T-helper 2 cell treated with Interferon-gamma antibody and Interleukin-4, amounts not matched to agents 5 μg/mL and 100 μg/mL, for 36 hours (primary cell): ENCODE data around the gene ZNF221.
A peak's percentile ranks its signal among the peaks of the same experiment; 100 is the strongest.

ENCODE experiments used
- DNase-seq: peaks from one replicate; pipeline ENCODE4 v3.0.0; 2021; ENCODE audit warnings: low spot score
- H3K27ac Mint-ChIP-seq: one replicate; pipeline ENCODE4 v1.8.0; 2021; ENCODE audit warnings: mild to moderate bottlenecking, mixed read lengths
- H3K27me3 Mint-ChIP-seq: one replicate; pipeline ENCODE4 v1.8.0; 2021; ENCODE audit warnings: low read depth, mixed read lengths
- H3K36me3 Mint-ChIP-seq: one replicate; pipeline ENCODE4 v1.8.0; 2021; ENCODE audit warnings: low read depth, mixed read lengths
- H3K4me1 Mint-ChIP-seq: one replicate; pipeline ENCODE4 v1.8.0; 2021; ENCODE audit warnings: low read depth, mixed read lengths
- H3K4me3 Mint-ChIP-seq: one replicate; pipeline ENCODE4 v1.8.0; 2022; ENCODE audit warnings: mild to moderate bottlenecking, moderate library complexity, mixed read lengths
- H3K9me3 Mint-ChIP-seq: one replicate; pipeline ENCODE4 v1.8.0; 2021; ENCODE audit warnings: mixed read lengths

Gene ZNF221

GRCh38 chr19:43997631-43998290 is 46.7 kb downstream of the ZNF221 start:
- DNase-seq: no peak
- peaks cover 47% of the 10 kb centered on the region for H3K9me3 Mint-ChIP-seq
- H3K36me3 Mint-ChIP-seq: peaks cover 48% of the 10 kb centered on the region
- H3K27me3 Mint-ChIP-seq: no peaks in the 10 kb centered on the region
- H3K4me1 Mint-ChIP-seq: peaks cover 9% of the 10 kb centered on the region
- no peak overlapping the region for H3K4me3 Mint-ChIP-seq
- no peak overlapping the region for H3K27ac Mint-ChIP-seq

- Mint-ChIP-seq H3K4me3 (peak overlapping the region; percentile 99), H3K27me3 (no peaks in the 10 kb centered on the region), H3K4me1 (peaks cover 13% of the 10 kb centered on the region), H3K27ac (peak overlapping the region; percentile 96), H3K9me3 (peaks cover 50% of the 10 kb centered on the region), H3K36me3 (peaks cover 33% of the 10 kb centered on the region)
- no peak for DNase-seq
These were observed 51.2 kb downstream of the ZNF221 start for GRCh38 chr19:44002212-44002565.

- Mint-ChIP-seq H3K27ac (peak within 1 kb of the TSS; percentile 96), H3K36me3 (peaks cover 33% of the 10 kb centered on the region), H3K27me3 (no peaks in the 10 kb centered on the region), H3K9me3 (peaks cover 55% of the 10 kb centered on the region), H3K4me1 (peaks cover 13% of the 10 kb centered on the region), H3K4me3 (peak within 1 kb of the TSS; percentile 99)
- peak; percentile 84 for DNase-seq
These were observed 51.8 kb downstream of the ZNF221 start, which contains the start of gene ZNF230 for GRCh38 chr19:44002566-44003460. ZNF230 (plus strand) TSS chr19:44002957; CDS start chr19:44007079, 4,122 bp downstream.

GRCh38 chr19:44003461-44004009 is 52.5 kb downstream of the ZNF221 start:
- peak overlapping the region; percentile 99 for H3K4me3 Mint-ChIP-seq
- H3K9me3 Mint-ChIP-seq: peaks cover 56% of the 10 kb centered on the region
- H3K27ac Mint-ChIP-seq: peak overlapping the region; percentile 96
- DNase-seq: no peak
- H3K27me3 Mint-ChIP-seq: no peaks in the 10 kb centered on the region
- H3K36me3 Mint-ChIP-seq: peaks cover 36% of the 10 kb centered on the region
- peaks cover 13% of the 10 kb centered on the region for H3K4me1 Mint-ChIP-seq

GRCh38 chr19:44005973-44006372 is 54.9 kb downstream of the ZNF221 start:
- H3K4me3 Mint-ChIP-seq: no peak overlapping the region
- H3K27ac Mint-ChIP-seq: no peak overlapping the region
- peaks cover 13% of the 10 kb centered on the region for H3K4me1 Mint-ChIP-seq
- H3K36me3 Mint-ChIP-seq: peaks cover 59% of the 10 kb centered on the region
- no peaks in the 10 kb centered on the region for H3K27me3 Mint-ChIP-seq
- no peak for DNase-seq
- H3K9me3 Mint-ChIP-seq: peaks cover 61% of the 10 kb centered on the region

GRCh38 chr19:44007473-44007872 is 56.4 kb downstream of the ZNF221 start:
- Mint-ChIP-seq H3K36me3 (peaks cover 71% of the 10 kb centered on the region), H3K4me3 (no peak overlapping the region), H3K4me1 (peaks cover 6% of the 10 kb centered on the region), H3K27ac (no peak overlapping the region), H3K27me3 (no peaks in the 10 kb centered on the region), H3K9me3 (peaks cover 66% of the 10 kb centered on the region)
- no peak for DNase-seq

GRCh38 chr19:44010468-44010867 is 59.4 kb downstream of the ZNF221 start:
- DNase-seq: no peak
- Mint-ChIP-seq H3K9me3 (peaks cover 85% of the 10 kb centered on the region), H3K27ac (no peak overlapping the region), H3K4me3 (no peak overlapping the region), H3K27me3 (no peaks in the 10 kb centered on the region), H3K36me3 (peaks cover 68% of the 10 kb centered on the region), H3K4me1 (no peaks in the 10 kb centered on the region)
